ENCODE results near the gene CDK2AP2.

Gene CDK2AP2

DNA sequence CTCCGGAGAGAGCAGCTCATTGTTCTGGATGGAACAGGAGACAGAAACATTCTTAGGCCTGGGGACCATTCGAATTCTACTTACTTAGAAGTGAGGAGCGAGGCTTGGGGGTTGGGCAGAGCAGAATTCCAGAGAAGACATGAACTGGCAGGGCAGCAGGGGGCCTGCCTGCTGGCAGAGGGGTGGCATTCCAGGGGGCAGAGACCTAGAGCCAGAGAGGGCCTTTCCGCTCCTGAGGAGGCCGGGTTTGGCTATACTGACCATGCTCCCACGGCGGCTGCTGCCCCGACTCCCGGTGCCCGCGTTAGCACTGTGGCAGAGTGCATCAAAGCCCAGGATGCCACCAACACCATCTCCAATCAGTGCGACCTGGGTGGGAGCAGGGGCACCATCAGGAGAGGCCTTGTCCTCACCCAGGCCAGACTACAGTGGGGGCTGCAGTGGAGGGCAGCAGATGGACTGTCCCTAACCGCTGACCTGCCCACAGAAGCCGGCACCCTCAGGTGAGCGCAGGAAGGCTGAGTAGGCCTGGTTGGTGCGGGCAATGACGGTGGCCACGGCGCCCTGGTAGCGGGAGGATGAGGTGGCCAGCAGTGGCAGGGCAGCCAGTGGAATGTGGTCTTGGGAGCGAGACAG lies 10.2 kb downstream of the CDK2AP2 start:
- ATAC-seq (ENCODE audit: low read depth): no peak
- no peak overlapping the region for H3K27ac ChIP-seq (ENCODE audit: poor library complexity, severe bottlenecking)
- TF ChIP-seq, protein P1, sequence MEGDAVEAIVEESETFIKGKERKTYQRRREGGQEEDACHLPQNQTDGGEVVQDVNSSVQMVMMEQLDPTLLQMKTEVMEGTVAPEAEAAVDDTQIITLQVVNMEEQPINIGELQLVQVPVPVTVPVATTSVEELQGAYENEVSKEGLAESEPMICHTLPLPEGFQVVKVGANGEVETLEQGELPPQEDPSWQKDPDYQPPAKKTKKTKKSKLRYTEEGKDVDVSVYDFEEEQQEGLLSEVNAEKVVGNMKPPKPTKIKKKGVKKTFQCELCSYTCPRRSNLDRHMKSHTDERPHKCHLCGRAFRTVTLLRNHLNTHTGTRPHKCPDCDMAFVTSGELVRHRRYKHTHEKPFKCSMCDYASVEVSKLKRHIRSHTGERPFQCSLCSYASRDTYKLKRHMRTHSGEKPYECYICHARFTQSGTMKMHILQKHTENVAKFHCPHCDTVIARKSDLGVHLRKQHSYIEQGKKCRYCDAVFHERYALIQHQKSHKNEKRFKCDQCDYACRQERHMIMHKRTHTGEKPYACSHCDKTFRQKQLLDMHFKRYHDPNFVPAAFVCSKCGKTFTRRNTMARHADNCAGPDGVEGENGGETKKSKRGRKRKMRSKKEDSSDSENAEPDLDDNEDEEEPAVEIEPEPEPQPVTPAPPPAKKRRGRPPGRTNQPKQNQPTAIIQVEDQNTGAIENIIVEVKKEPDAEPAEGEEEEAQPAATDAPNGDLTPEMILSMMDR (IDR thresholded peaks at IDR 0.05; ENCODE audit: poor library complexity, severe bottlenecking): no peak
- H3K4me3 ChIP-seq (ENCODE audit: severe bottlenecking): no peak overlapping the region
- no peak for DNase-seq (ENCODE audit: low spot score)
- H3K9me3 ChIP-seq (ENCODE audit: severe bottlenecking): no peaks in the 10 kb centered on the region
- no peaks in the 10 kb centered on the region for H3K4me1 ChIP-seq (ENCODE audit: insufficient read depth, poor library complexity, severe bottlenecking)
- peaks cover 29% of the 10 kb centered on the region for H3K36me3 ChIP-seq (ENCODE audit: low read depth)
- no peaks in the 10 kb centered on the region for H3K27me3 ChIP-seq (ENCODE audit: insufficient read depth, poor library complexity, severe bottlenecking)

DNA sequence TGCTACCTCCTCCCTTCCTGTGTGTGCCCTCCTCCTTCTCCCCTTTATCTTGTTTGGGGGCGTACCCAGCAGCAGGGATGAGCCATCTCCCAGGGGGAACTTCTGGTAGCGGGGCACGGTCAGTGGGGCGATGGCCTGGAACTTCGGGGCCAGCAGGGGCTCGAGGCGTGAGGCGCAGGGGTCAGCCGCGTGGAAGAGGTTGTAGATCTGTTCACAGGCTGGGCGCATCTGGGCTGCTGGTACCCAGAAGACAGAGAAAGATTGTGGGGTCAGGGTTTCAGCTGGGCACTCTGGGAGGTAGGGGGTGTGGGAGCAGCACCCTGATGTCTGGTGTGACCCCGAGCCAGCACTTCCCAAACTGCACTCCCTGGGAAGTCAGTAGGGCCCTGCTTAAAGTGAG lies 11.8 kb downstream of the CDK2AP2 start:
- no peak for ATAC-seq (ENCODE audit: low read depth)
- H3K36me3 ChIP-seq (ENCODE audit: low read depth): peaks cover 35% of the 10 kb centered on the region
- TF ChIP-seq, protein P1 (IDR thresholded peaks at IDR 0.05; ENCODE audit: poor library complexity, severe bottlenecking): no peak

DNA sequence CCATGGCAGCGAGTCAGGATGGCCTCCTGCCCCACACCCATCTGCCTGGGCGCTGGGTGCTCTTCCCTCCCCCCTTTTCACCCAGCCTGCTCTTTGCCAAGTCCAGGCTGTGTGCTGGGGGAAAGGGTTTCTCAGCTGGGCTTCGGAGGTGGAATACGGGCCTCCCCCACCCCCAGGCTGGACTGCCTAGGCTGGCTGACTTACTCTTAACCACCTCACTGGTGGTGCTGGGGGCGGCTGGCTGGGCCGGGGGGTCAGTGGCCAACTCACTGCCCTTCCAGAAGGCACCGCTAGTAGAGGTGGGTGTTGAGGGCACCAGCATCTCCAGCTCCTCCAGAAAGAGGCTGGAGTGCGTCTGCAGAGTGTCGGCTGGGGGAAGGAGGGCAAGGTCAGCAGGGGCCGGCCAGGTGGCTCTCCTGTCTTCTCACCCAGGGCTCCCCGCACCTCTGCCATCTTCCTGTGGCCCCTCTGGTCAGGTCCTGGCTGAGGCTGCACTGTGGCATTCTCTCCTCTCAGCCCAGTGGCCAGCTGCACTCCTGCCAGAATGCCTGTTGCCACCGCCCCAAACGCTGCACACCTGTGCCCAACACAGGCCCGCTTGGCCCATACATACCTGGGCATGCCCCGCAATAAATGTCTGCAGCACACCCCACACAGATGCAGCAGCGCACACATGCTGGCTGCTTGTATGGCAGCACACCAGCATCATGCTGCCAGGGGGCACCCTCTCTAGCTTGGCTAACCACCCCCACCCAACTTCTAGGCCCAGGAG lies 12.5 kb downstream of the CDK2AP2 start:
- no peak for DNase-seq (ENCODE audit: low spot score)
- Histone ChIP-seq H3K4me1 (ENCODE audit: insufficient read depth, poor library complexity, severe bottlenecking) (no peaks in the 10 kb centered on the region), H3K36me3 (ENCODE audit: low read depth) (peaks cover 32% of the 10 kb centered on the region), H3K9me3 (ENCODE audit: severe bottlenecking) (no peaks in the 10 kb centered on the region), H3K27ac (ENCODE audit: poor library complexity, severe bottlenecking) (no peak overlapping the region), H3K27me3 (ENCODE audit: insufficient read depth, poor library complexity, severe bottlenecking) (no peaks in the 10 kb centered on the region), H3K4me3 (ENCODE audit: severe bottlenecking) (no peak overlapping the region)
- TF ChIP-seq, protein P1 (IDR thresholded peaks at IDR 0.05; ENCODE audit: poor library complexity, severe bottlenecking): no peak
- ATAC-seq (ENCODE audit: low read depth): no peak

More for the DNA sequence above, 11.8 kb downstream of the CDK2AP2 start:
- peak; percentile 64 for DNase-seq (ENCODE audit: low spot score)
- Histone ChIP-seq H3K27me3 (ENCODE audit: insufficient read depth, poor library complexity, severe bottlenecking) (no peaks in the 10 kb centered on the region), H3K4me3 (ENCODE audit: severe bottlenecking) (no peak overlapping the region), H3K27ac (ENCODE audit: poor library complexity, severe bottlenecking) (no peak overlapping the region), H3K4me1 (ENCODE audit: insufficient read depth, poor library complexity, severe bottlenecking) (no peaks in the 10 kb centered on the region), H3K9me3 (ENCODE audit: severe bottlenecking) (no peaks in the 10 kb centered on the region)

DNA sequence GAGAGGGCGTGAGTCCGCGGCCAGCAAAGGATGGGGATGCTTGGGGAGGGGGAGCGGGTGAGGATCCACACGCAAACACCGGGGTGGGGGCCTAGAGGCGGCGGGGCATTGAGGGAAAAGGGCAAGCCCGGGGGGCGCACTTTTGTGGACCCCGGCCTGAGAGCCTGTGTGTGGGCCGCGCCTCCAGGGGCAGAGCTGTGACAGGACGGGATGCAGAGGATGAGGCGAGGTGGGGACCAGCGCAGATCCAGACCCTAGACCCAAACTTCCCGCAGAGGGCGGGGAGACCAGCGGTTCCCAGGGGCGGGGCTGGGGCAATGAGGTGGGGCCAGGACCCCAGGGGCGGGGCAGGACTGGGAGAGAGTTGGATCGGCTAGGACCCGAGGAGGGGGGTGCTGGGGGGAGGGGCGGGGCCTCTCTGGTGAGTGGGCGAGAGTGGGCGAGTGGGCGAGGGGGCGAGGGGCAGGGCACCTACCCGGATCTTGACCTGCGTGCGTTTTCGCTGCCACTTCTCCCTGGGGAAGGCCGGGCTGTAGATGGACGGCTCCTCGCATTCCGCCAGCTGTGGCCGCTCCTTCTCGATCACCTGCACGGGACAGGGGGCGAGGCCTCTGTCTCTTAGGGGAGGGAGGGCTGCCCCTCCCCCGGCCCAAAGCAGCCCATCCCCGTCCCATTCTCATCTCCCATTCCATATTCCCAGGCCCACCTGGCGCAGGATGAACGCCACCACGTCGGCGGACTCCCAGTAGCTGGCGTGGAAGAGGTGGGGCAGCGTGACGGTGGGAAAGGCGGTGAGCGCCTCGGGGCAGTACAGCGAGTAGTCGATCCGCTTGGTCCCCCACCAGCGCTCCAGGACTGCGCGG lies 13.4 kb downstream of the CDK2AP2 start:
- H3K4me1 ChIP-seq (ENCODE audit: insufficient read depth, poor library complexity, severe bottlenecking): no peaks in the 10 kb centered on the region
- no peaks in the 10 kb centered on the region for H3K9me3 ChIP-seq (ENCODE audit: severe bottlenecking)
- DNase-seq (ENCODE audit: low spot score) (peak; percentile 61), ATAC-seq (ENCODE audit: low read depth) (no peak)
- TF ChIP-seq, protein P1 (IDR thresholded peaks at IDR 0.05; ENCODE audit: poor library complexity, severe bottlenecking): no peak
- H3K27me3 ChIP-seq (ENCODE audit: insufficient read depth, poor library complexity, severe bottlenecking): no peaks in the 10 kb centered on the region
- peaks cover 34% of the 10 kb centered on the region for H3K36me3 ChIP-seq (ENCODE audit: low read depth)
- no peak overlapping the region for H3K27ac ChIP-seq (ENCODE audit: poor library complexity, severe bottlenecking)
- no peak overlapping the region for H3K4me3 ChIP-seq (ENCODE audit: severe bottlenecking)
